PC-9 (cell line): ENCODE data around the gene VEZT. TPM values are rescaled to one million over a fixed set of nuclear protein-coding genes. Genes with fewer than 3 reads are reported as not detected.

Experiments
- BruUV-seq: library from RNA; stranded (reverse); fragments of 400-500 nt; replicated peaks from 2 replicates; lab custom pipeline; 2021; lab: Mats Ljungman, UMichigan
- CTCF ChIA-PET: fragments of 300-600 bp; sonication (Branson Sonifier 250); formaldehyde crosslinking; loops from one replicate; lab custom pipeline; 2022; ENCODE audit warnings: antibody characterized with exemption; lab: Charles Lee
- POLR2A ChIA-PET: fragments of 300-600 bp; sonication (Branson Sonifier 250); formaldehyde crosslinking; loops from one replicate; lab custom pipeline; 2022; ENCODE audit warnings: antibody characterized with exemption; ENCODE audit not compliant: unreplicated experiment; lab: Charles Lee
- DNase-seq, 2 experiments: peaks; one replicate each; pipeline versions ENCODE4 v3.0.0 to v3.0.0-alpha.2; 2015 to 2022; ENCODE audit warnings: mixed read lengths in 1 of 2
- H2AFZ ChIP-seq: fragments of 200-600 bp; sonication (generic); 2 replicates; pipeline ENCODE4 v1.8.1; 2017; ENCODE audit warnings: antibody characterized with exemption
- H3F3A ChIP-seq: fragments of 200-600 bp; sonication (generic); 2 replicates; pipeline ENCODE4 v1.8.1; 2017; ENCODE audit warnings: antibody characterized with exemption, mild to moderate bottlenecking, low read depth; ENCODE audit not compliant: insufficient read depth
- H3K27ac ChIP-seq: fragments of 200-600 bp; sonication (generic); 2 replicates; pipeline ENCODE4 v1.6.1; 2016; ENCODE audit warnings: mixed run types
- H3K27me3 ChIP-seq: fragments of 200-600 bp; sonication (generic); 2 replicates; pipeline ENCODE4 v1.6.1; 2016; ENCODE audit warnings: low read depth, mixed run types; ENCODE audit not compliant: insufficient read depth
- H3K36me3 ChIP-seq: fragments of 200-600 bp; sonication (generic); 2 replicates; pipeline ENCODE4 v1.6.1; 2016; ENCODE audit warnings: low read depth, mixed run types
- H3K4me1 ChIP-seq: fragments of 200-600 bp; sonication (generic); replicated peaks from 2 replicates; pipeline ENCODE4 v1.6.1; 2016; ENCODE audit warnings: mixed run types; ENCODE audit not compliant: insufficient read depth
- H3K4me2 ChIP-seq: fragments of 200-600 bp; sonication (generic); 2 replicates; pipeline ENCODE4 v1.6.1; 2017; ENCODE audit warnings: mixed run types
- H3K4me3 ChIP-seq: fragments of 200-600 bp; sonication (generic); 2 replicates; pipeline ENCODE4 v1.6.1; 2016; ENCODE audit warnings: mixed run types
- H3K79me2 ChIP-seq: fragments of 200-600 bp; sonication (generic); 2 replicates; pipeline ENCODE4 v1.6.1; 2017; ENCODE audit warnings: low read depth, mixed run types
- H3K9me2 ChIP-seq: fragments of 200-600 bp; sonication (generic); 2 replicates; pipeline ENCODE4 v1.8.1; 2017; ENCODE audit warnings: mild to moderate bottlenecking; ENCODE audit not compliant: insufficient read depth
- H3K9me3 ChIP-seq: fragments of 200-600 bp; sonication (generic); 2 replicates; pipeline ENCODE4 v1.8.1; 2016; ENCODE audit warnings: low read depth; ENCODE audit not compliant: insufficient read depth
- H4K20me1 ChIP-seq: fragments of 200-600 bp; sonication (generic); 2 replicates; pipeline ENCODE4 v1.8.1; 2017; ENCODE audit not compliant: insufficient read depth
- CTCF ChIP-seq: fragments of 200-600 bp; sonication (generic); conservative IDR thresholded peaks from 2 replicates; pipeline ENCODE4 v1.6.1; 2017; ENCODE audit warnings: mixed run types, antibody characterized with exemption, mild to moderate bottlenecking, moderate library complexity
- EZH2 ChIP-seq: fragments of 200-600 bp; sonication (generic); IDR thresholded peaks from 2 replicates; pipeline ENCODE4 v1.8.0; 2017; ENCODE audit warnings: antibody characterized with exemption, low read depth
- intact Hi-C: fragments of 100-400 bp; cut with micrococcal nuclease; formaldehyde crosslinking; loops from one replicate; pipeline ENCODE4 v1.10.0; 2022; ENCODE audit not compliant: unreplicated experiment
- total RNA-seq: library from RNA; stranded (reverse); gene quantifications from 2 replicates; pipeline ENCODE4 v1.2.3, GENCODE V29; 2021

Gene VEZT
- total RNA-seq, 1 experiment from 2014 or later = 46.8 TPM

- Histone ChIP-seq H3K27me3 (no peaks in the 10 kb centered on the region), H3K9me2 (no peaks in the 10 kb centered on the region), H3K4me3 (peak overlapping the region; percentile 94), H3K27ac (peak overlapping the region; percentile 74), H3K4me1 (peaks cover 53% of the 10 kb centered on the region), H3K79me2 (peaks cover 89% of the 10 kb centered on the region), H3F3A (peaks cover 27% of the 10 kb centered on the region), H2AFZ (peak overlapping the region; percentile 72), H3K9me3 (no peaks in the 10 kb centered on the region), H3K4me2 (peak overlapping the region; percentile 94), H4K20me1 (peaks cover 12% of the 10 kb centered on the region), H3K36me3 (peaks cover 16% of the 10 kb centered on the region)
- ChIA-PET POLR2A (interaction anchor here (1.0 kb wide), 1 partner anchor 14 kb away, joined by 5 read pairs; no protein-coding TSS in a partner anchor), CTCF (no interaction called here)
- intact Hi-C loops = loop anchor here (5.0 kb wide), 4 partner anchors 81 to 671 kb away; no protein-coding TSS in a partner anchor
- TF ChIP-seq CTCF (no peak), EZH2 (no peak)
- TSS peak; percentile 50 for BruUV-seq
- DNase-seq = peak in 1 of 2 experiments; percentile 63
Observed at GRCh38 chr12:95218150-95219133, 835 bp downstream of the VEZT start.

GRCh38 chr12:95220190-95220589, 2.6 kb downstream of the VEZT start:
- intact Hi-C loops = no loop called here
- CTCF ChIA-PET = no interaction called here
- Histone ChIP-seq H3F3A (peaks cover 27% of the 10 kb centered on the region), H3K9me3 (no peaks in the 10 kb centered on the region), H3K27ac (0 out of 2 replicates have a peak overlapping the region, but pooled peaks have one; percentile 21), H3K9me2 (no peaks in the 10 kb centered on the region), H3K79me2 (peaks cover 89% of the 10 kb centered on the region), H3K4me1 (peaks cover 38% of the 10 kb centered on the region), H3K27me3 (no peaks in the 10 kb centered on the region), H3K4me3 (peak overlapping the region; percentile 94; the same call in 1 of the 2 replicates), H2AFZ (no peak overlapping the region), H3K36me3 (peaks cover 31% of the 10 kb centered on the region), H4K20me1 (peaks cover 12% of the 10 kb centered on the region), H3K4me2 (peak overlapping the region; percentile 94)
- no peak for DNase-seq
- POLR2A ChIA-PET = interaction anchor here (0.7 kb wide), 1 partner anchor 1180 kb away, joined by 6 read pairs; the partner anchor contains the start of gene CDK17
- BruUV-seq = TSS peak; percentile 6
- TF ChIP-seq EZH2 (no peak), CTCF (no peak)

- H3K4me1 ChIP-seq = peaks cover 33% of the 10 kb centered on the region
- no TSS peak for BruUV-seq
- H2AFZ ChIP-seq = no peak overlapping the region
- peaks cover 23% of the 10 kb centered on the region for H3F3A ChIP-seq
- H3K9me2 ChIP-seq = no peaks in the 10 kb centered on the region
- peaks cover 12% of the 10 kb centered on the region for H4K20me1 ChIP-seq
- H3K4me2 ChIP-seq = peak overlapping the region; percentile 94
- POLR2A ChIA-PET = interaction anchor here (0.7 kb wide), 1 partner anchor 1180 kb away, joined by 6 read pairs; the partner anchor contains the start of gene CDK17
- intact Hi-C loops = no loop called here
- H3K36me3 ChIP-seq = peaks cover 31% of the 10 kb centered on the region
- TF ChIP-seq EZH2 (no peak), CTCF (no peak)
- H3K4me3 ChIP-seq = peak overlapping the region; percentile 94; the same call in 1 of the 2 replicates
- peaks cover 89% of the 10 kb centered on the region for H3K79me2 ChIP-seq
- no peaks in the 10 kb centered on the region for H3K27me3 ChIP-seq
- CTCF ChIA-PET = no interaction called here
- DNase-seq = peak in 1 of 2 experiments; percentile 77
- H3K9me3 ChIP-seq = no peaks in the 10 kb centered on the region
- H3K27ac ChIP-seq = 0 out of 2 replicates have a peak overlapping the region, but pooled peaks have one; percentile 21
Observed at GRCh38 chr12:95220726-95221125, 3.1 kb downstream of the VEZT start.
